A549 (cell line): ENCODE data around the gene PPP4R3B. TPM values are rescaled to one million over a fixed set of nuclear protein-coding genes. Genes with fewer than 3 reads are reported as not detected.
"Not testable (repeated sequence)": the region's sequence is repeated elsewhere in the genome, so short reads cannot be mapped to it uniquely, and the experiment has no call there.

Experiments
- ATAC-seq, 2 experiments: fragments of 200-7000 bp in 1 of 2; fragments of >200 bp in 1 of 2; cut with Nextera tagmentation in 1 of 2; cut with Tn5 transposase in 1 of 2; 3 replicates each; pipeline versions ENCODE4 v1.8.0 to v1.9.1; 2018 to 2020; ENCODE audit warnings: mild to moderate bottlenecking in 1 of 2, moderate library complexity in 1 of 2
- CTCF ChIA-PET: fragments of 300-600 bp; sonication (Branson Sonifier 250); formaldehyde crosslinking; extraction: SDS; loops from one replicate; lab custom pipeline; 2021; ENCODE audit warnings: antibody characterized with exemption, inconsistent platforms; lab: Yijun Ruan, JAX
- POLR2A ChIA-PET: fragments of 350-600 bp; formaldehyde crosslinking; extraction: SDS; loops from one replicate; lab custom pipeline; 2021; ENCODE audit warnings: antibody characterized with exemption, inconsistent platforms; lab: Yijun Ruan, JAX
- DNase-seq, 2 experiments: peaks; one replicate each; pipeline versions ENCODE4 v3.0.0 to v3.0.0-alpha.2; 2011 to 2016; ENCODE audit warnings: low read depth in 1 of 2, low spot score in 1 of 2
- FAIRE-seq: peaks from 2 replicates; lab custom pipeline; 2011; peaks lifted over from hg19 to GRCh38; lab: Jason Lieb, UNC
- H3K27ac ChIP-seq, 2 experiments: fragments of >200 bp; sonication (Bioruptor Twin); formaldehyde crosslinking; 3 replicates each; pipeline ENCODE4 v1.5.1; 2016 to 2017
- H3K4me1 ChIP-seq: fragments of >200 bp; sonication (Bioruptor Twin); formaldehyde crosslinking; 3 replicates; pipeline ENCODE4 v1.6.1; 2016
- H3K4me2 ChIP-seq: fragments of >200 bp; sonication (Bioruptor Twin); formaldehyde crosslinking; 3 replicates; pipeline ENCODE4 v1.6.1; 2016
- H3K4me3 ChIP-seq: fragments of >200 bp; sonication (Bioruptor Twin); formaldehyde crosslinking; 3 replicates; pipeline ENCODE4 v1.5.1; 2016
- H3K9me3 ChIP-seq: fragments of >200 bp; sonication (Bioruptor Twin); formaldehyde crosslinking; 3 replicates; pipeline ENCODE4 v1.6.1; 2016
- ATOH8 ChIP-seq: fragments of 250-450 bp; sonication (Bioruptor Pico); IDR thresholded peaks from 2 replicates; pipeline ENCODE4 v1.5.0; 2020; ENCODE audit warnings: low read depth, mild to moderate bottlenecking, moderate library complexity
- CEBPB ChIP-seq, 2 experiments: fragments of >200 bp in 1 of 2; sonication (Bioruptor Twin) in 1 of 2; formaldehyde crosslinking in 1 of 2; IDR thresholded peaks; 2 replicates each; pipeline ENCODE4 v1.6.1; 2012 to 2016
- CHD4 ChIP-seq: fragments of 200-600 bp; sonication (generic); IDR thresholded peaks from 2 replicates; pipeline ENCODE4 v1.6.1; 2016; ENCODE audit warnings: antibody characterized with exemption, mild to moderate bottlenecking, borderline replicate concordance
- CTCF ChIP-seq: fragments of >200 bp; sonication (Bioruptor Twin); formaldehyde crosslinking; IDR thresholded peaks from 3 replicates; pipeline ENCODE4 v1.5.1; 2016
- EP300 ChIP-seq, 2 experiments: fragments of >200 bp; sonication (Bioruptor Twin); formaldehyde crosslinking; IDR thresholded peaks; 2 replicates in 1 of 2; 3 replicates in 1 of 2; pipeline ENCODE4 v1.6.1; 2016 to 2017
- ESRRA ChIP-seq: fragments of 150-350 bp; IDR thresholded peaks from 2 replicates; pipeline ENCODE4 v1.6.1; 2014; ENCODE audit warnings: mild to moderate bottlenecking, low read length, borderline replicate concordance
- FOSL2 ChIP-seq, 2 experiments: fragments of 450-650 bp in 1 of 2; fragments of >200 bp in 1 of 2; sonication (Bioruptor Twin) in 1 of 2; formaldehyde crosslinking; IDR thresholded peaks; 2 replicates each; pipeline versions ENCODE4 v1.5.0 to v1.6.1; 2016 to 2020; ENCODE audit warnings: mild to moderate bottlenecking in 1 of 2, moderate library complexity in 1 of 2
- HDAC2 ChIP-seq: fragments of 200-600 bp; sonication (generic); IDR thresholded peaks from 2 replicates; pipeline ENCODE4 v1.6.1; 2016
- HMGXB4 ChIP-seq: fragments of 250-450 bp; sonication (Bioruptor Pico); IDR thresholded peaks from 2 replicates; pipeline ENCODE4 v1.5.0; 2021; ENCODE audit warnings: mild to moderate bottlenecking, moderate library complexity, borderline replicate concordance
- JUNB ChIP-seq: fragments of >200 bp; sonication (Bioruptor Twin); formaldehyde crosslinking; IDR thresholded peaks from 2 replicates; pipeline ENCODE4 v1.6.1; 2016
- KDM5A ChIP-seq: fragments of 200-600 bp; sonication (generic); IDR thresholded peaks from 2 replicates; pipeline ENCODE4 v1.6.1; 2016; ENCODE audit warnings: antibody characterized with exemption, mild to moderate bottlenecking
- NR3C1 ChIP-seq: fragments of >200 bp; sonication (Bioruptor Twin); formaldehyde crosslinking; IDR thresholded peaks from 3 replicates; pipeline ENCODE4 v1.6.1; 2017
- PBX3 ChIP-seq: IDR thresholded peaks from 2 replicates; pipeline ENCODE4 v1.6.1; 2012
- POLR2AphosphoS2 ChIP-seq: conservative IDR thresholded peaks from 2 replicates; pipeline ENCODE4 v1.6.1; 2012; ENCODE audit warnings: low read length, improper control_type of control experiment, inconsistent platforms
- RNF2 ChIP-seq: fragments of 200-600 bp; sonication (generic); IDR thresholded peaks from 2 replicates; pipeline ENCODE4 v1.6.1; 2016; ENCODE audit warnings: low read depth, mild to moderate bottlenecking, antibody characterized with exemption, moderate library complexity, borderline replicate concordance
- ZC3H11A ChIP-seq: fragments of 450-650 bp; IDR thresholded peaks from 2 replicates; pipeline ENCODE4 v1.6.1; 2014; ENCODE audit warnings: antibody characterized with exemption, mild to moderate bottlenecking
- ZNF302 ChIP-seq: fragments of 250-450 bp; sonication (Bioruptor Pico); IDR thresholded peaks from 2 replicates; pipeline ENCODE4 v1.9.0; 2021; ENCODE audit warnings: inconsistent platforms, mild to moderate bottlenecking, moderate library complexity
- ZSCAN20 ChIP-seq: fragments of 250-450 bp; sonication (Bioruptor Pico); IDR thresholded peaks from 2 replicates; pipeline ENCODE4 v1.8.0; 2022; ENCODE audit warnings: mild to moderate bottlenecking, moderate library complexity
- WGBS: methylation state at CpG from one replicate; pipeline ENCODE4 v1.1.6; 2017; ENCODE audit errors: missing lambda C conversion rate; 5-methylcytosine and 5-hydroxymethylcytosine counted together
- polyA plus RNA-seq, 4 experiments: library from polyadenylated mRNA; depleted of rRNA in 3 of 4; stranded (reverse); fragments of >200 nt; fragmentation: RNase III in 1 of 4; extraction: RNeasy Plus Mini Kit Qiagen cat#74134 plus additional on column Dnase treatment in 1 of 4; gene quantifications; 2 replicates in 3 of 4; 3 replicates in 1 of 4; pipeline ENCODE4 v1.2.3, GENCODE V29; 2011 to 2017

PPP4R3B gene
- polyA plus RNA-seq, 2 of the 4 experiments (the other 2 are of a cell fraction), result 34.6 to 70.9 TPM

- ChIA-PET CTCF (interaction anchor here (1.2 kb wide), 1 partner anchor 27 kb away, joined by 3 read pairs; no protein-coding TSS in a partner anchor), POLR2A (interaction anchor here (0.8 kb wide), 1 partner anchor 37 kb away, joined by 3 read pairs; no protein-coding TSS in a partner anchor)
- Histone ChIP-seq H3K4me1 (peaks cover 29% of the 10 kb centered on the region), H3K27ac (no peak overlapping the region)
- WGBS, result 88% methylated on average over 3 of the region's 3 CpGs
- peak in 1 of 2 experiments; percentile 54; a peak in 2 of 6 replicates for ATAC-seq
- TF ChIP-seq CTCF, result peak; percentile 51
- no peak for TF ChIP-seq ATOH8 (CRISPR knock-in tag)
- TF ChIP-seq, all 56 proteins: peak for 1
- DNase-seq, result peak in 1 of 2 experiments; percentile 51
- Histone ChIP-seq H3K4me2 (no peak overlapping the region), H3K9me3 (no peaks in the 10 kb centered on the region), H3K4me3 (no peak overlapping the region)
- FAIRE-seq, result peak; percentile 77
These were observed 36.0 kb downstream of the PPP4R3B start for GRCh38 chr2:55581435-55581834.

- ATAC-seq, result peak in 1 of 2 experiments; percentile 71; a peak in 3 of 6 replicates
- POLR2A ChIA-PET, H3K4me1 ChIP-seq, FAIRE-seq, H3K4me3 ChIP-seq, H3K27ac ChIP-seq, H3K9me3 ChIP-seq, H3K4me2 ChIP-seq: not testable (repeated sequence)
- 0 out of 3 replicates have a peak, but pooled peaks have one; percentile 8 for TF ChIP-seq CTCF
- CTCF ChIA-PET, result interaction anchor here (1.0 kb wide), 1 partner anchor 13 kb away, joined by 3 read pairs; no protein-coding TSS in a partner anchor
- 88% methylated on average over 8 of the region's 8 CpGs for WGBS
- peak in 1 of 2 experiments; percentile 29 for DNase-seq
These were observed 48.4 kb downstream of the PPP4R3B start for GRCh38 chr2:55569002-55569401.

- WGBS, result 93% methylated on average over 4 of the region's 4 CpGs
- FAIRE-seq (no peak), ATAC-seq (no peak), DNase-seq (no peak)
- CTCF ChIA-PET, result interaction anchor here (0.6 to 2.4 kb wide), 2 partner anchors 10 to 168 kb away, joined by 3 to 6 read pairs; no protein-coding TSS in a partner anchor
- Histone ChIP-seq H3K4me2 (no peak overlapping the region), H3K9me3 (no peaks in the 10 kb centered on the region; the same call in 2 of the 3 replicates), H3K4me1 (no peaks in the 10 kb centered on the region), H3K27ac (no peak overlapping the region), H3K4me3 (no peak overlapping the region)
- POLR2A ChIA-PET, result no interaction called here
- TF ChIP-seq HMGXB4 (CRISPR knock-in tag) (no peak), RNF2 (no peak), ZSCAN20 (no peak), NR3C1 (no peak), CEBPB (IDR thresholded peaks at IDR 0.05) (no peak), ZC3H11A (no peak), JUNB (no peak), FOSL2 (IDR thresholded peaks at IDR 0.05) (no peak), FOSL2 (CRISPR knock-in tag; IDR thresholded peaks at IDR 0.05) (no peak), PBX3 (no peak), HDAC2 (no peak), ESRRA (no peak), POLR2AphosphoS2 (no peak), ZNF302 (CRISPR knock-in tag) (no peak), KDM5A (no peak), EP300 (IDR thresholded peaks at IDR 0.05) (no peak), CHD4 (no peak)
These were observed 50.1 kb downstream of the PPP4R3B start for GRCh38 chr2:55567298-55567697.
